HFFc6 (cell line): ENCODE data around the gene DLST. TPM values are rescaled to one million over a fixed set of nuclear protein-coding genes. Genes with fewer than 3 reads are reported as not detected.
A peak's percentile ranks its signal among the peaks of the same experiment; 100 is the strongest.

Experiments
- DNase-seq: peaks from one replicate; pipeline ENCODE4 v3.0.0-alpha.2; 2018
- H3K27ac Mint-ChIP-seq: 2 replicates; pipeline ENCODE4 v1.8.0; 2020; ENCODE audit warnings: mild to moderate bottlenecking, mixed read lengths
- H3K27me3 Mint-ChIP-seq: 2 replicates; pipeline ENCODE4 v1.8.0; 2021; ENCODE audit warnings: mild to moderate bottlenecking, moderate library complexity, mixed read lengths; ENCODE audit not compliant: insufficient read depth
- H3K36me3 Mint-ChIP-seq: 2 replicates; pipeline ENCODE4 v1.8.0; 2021; ENCODE audit warnings: low read depth, mixed read lengths
- H3K4me1 Mint-ChIP-seq: 2 replicates; pipeline ENCODE4 v1.8.0; 2020; ENCODE audit warnings: low read depth, mixed read lengths
- H3K4me3 Mint-ChIP-seq: 2 replicates; pipeline ENCODE4 v1.8.0; 2020; ENCODE audit warnings: mild to moderate bottlenecking, moderate library complexity, mixed read lengths
- H3K9me3 Mint-ChIP-seq: 2 replicates; pipeline ENCODE4 v1.8.0; 2020; ENCODE audit warnings: mild to moderate bottlenecking, mixed read lengths
- CTCF ChIP-seq: fragments of 200-600 bp; sonication (generic); IDR thresholded peaks from 2 replicates; pipeline ENCODE4 v1.5.0; 2021; ENCODE audit warnings: antibody characterized with exemption, mild to moderate bottlenecking
- total RNA-seq, 6 experiments: library from RNA; stranded (reverse); fragmentation: NEBNext Ultra II Directional; extraction: Animal tissue kit (Norgen Biotek cat#: 25700); gene quantifications; 2 replicates in 1 of 6; 3 replicates in 5 of 6; pipeline ENCODE4 v1.2.3, GENCODE V29; 2021

Gene DLST
- total RNA-seq, 6 experiments from 2014 or later = 97.5 to 118 (median 109) TPM

DNA sequence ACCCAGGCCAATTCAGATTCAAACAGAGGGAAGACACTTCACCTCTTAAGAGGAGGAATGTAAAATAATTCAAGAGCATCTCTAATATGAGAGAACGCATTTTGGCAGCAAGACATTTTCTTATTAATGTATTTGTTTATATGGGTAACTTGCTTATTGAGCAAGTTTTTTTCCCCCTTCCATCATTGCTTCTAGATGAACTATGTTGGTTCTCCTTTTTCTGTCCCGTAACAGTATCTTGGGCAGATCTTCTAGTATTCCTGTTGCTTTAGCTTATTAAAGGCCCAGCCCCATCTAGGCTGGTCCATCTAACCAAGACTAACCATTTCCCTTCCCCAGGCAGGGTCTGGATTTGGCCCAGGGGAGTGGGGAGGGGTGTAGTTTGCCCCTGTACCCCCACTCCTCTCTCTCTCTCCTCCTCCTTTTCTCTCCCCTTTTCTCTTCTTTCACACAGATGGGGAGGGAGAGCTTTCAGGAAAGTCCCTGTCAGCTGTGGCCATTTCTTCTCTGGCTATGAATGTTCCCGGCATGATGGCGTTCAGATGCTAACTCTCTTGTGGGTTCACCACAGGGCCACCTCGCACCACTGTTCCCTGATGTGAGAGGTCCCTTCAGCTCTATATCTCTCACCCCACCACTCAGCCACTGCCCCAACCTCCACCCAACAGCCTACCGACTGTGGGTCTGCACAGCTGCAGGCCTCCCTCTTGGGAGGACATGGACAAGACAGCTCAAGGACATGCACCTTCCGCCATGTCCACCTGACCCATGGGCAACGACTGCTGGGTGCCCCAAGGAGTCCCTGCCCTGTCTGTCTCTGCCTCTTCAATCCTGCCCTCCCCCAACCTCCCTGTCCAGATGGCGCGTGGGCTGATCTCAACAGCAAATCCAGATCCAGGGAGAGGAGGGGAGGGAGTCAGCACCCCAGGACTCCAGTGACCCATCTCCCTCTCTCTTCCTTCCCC, 57.1 kb downstream of the DLST start:
- Mint-ChIP-seq H3K36me3 (no peaks in the 10 kb centered on the region), H3K27me3 (no peaks in the 10 kb centered on the region; the same call in 1 of the 2 replicates), H3K27ac (no peak overlapping the region; the same call in 1 of the 2 replicates), H3K4me1 (peaks cover 36% of the 10 kb centered on the region), H3K9me3 (no peaks in the 10 kb centered on the region), H3K4me3 (no peak overlapping the region)
- no peak for TF ChIP-seq CTCF
- no peak for DNase-seq

DNA sequence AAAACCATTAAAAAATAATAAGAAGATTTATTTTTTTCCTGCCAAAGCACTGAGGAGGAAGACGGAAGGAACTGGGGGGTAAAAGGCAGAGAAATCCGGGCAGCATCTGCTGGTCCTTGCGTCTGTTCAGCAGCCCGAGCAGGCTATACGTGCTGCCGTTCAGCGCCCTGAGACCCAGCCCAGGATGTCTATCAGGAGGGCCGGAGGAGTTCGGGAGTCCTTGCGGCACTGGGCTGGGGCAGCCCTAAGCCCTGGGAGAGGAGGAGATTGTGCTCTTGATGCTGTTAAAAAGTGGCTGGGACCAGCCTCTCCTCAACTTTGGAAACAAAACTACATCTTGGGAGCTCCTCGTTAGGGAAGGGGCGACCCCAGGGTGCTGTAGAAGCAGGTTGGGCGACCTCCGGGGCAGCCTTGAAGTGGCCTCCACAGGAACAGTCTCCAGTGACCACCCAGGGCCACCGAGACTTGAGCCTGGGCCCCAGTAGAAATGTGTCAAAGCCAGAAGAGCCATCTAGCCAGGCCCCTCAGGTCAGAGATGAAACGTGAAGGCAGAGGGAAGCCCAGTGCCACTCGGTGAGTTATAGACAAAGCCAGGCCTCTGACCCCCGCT, 59.3 kb downstream of the DLST start:
- no peak overlapping the region for H3K4me3 Mint-ChIP-seq
- H3K9me3 Mint-ChIP-seq = no peaks in the 10 kb centered on the region
- no peak overlapping the region for H3K27ac Mint-ChIP-seq
- no peak for TF ChIP-seq CTCF
- no peaks in the 10 kb centered on the region for H3K36me3 Mint-ChIP-seq
- DNase-seq = no peak
- no peaks in the 10 kb centered on the region for H3K27me3 Mint-ChIP-seq
- peaks cover 37% of the 10 kb centered on the region for H3K4me1 Mint-ChIP-seq

- no peaks in the 10 kb centered on the region; the same call in 1 of the 2 replicates for H3K27me3 Mint-ChIP-seq
- H3K36me3 Mint-ChIP-seq = no peaks in the 10 kb centered on the region
- DNase-seq = peak; percentile 43
- H3K9me3 Mint-ChIP-seq = no peaks in the 10 kb centered on the region
- H3K27ac Mint-ChIP-seq = peak overlapping the region; percentile 67
- H3K4me3 Mint-ChIP-seq = no peak overlapping the region
- no peak for TF ChIP-seq CTCF
- H3K4me1 Mint-ChIP-seq = peaks cover 43% of the 10 kb centered on the region
Observed at GRCh38 chr14:74941676-74942097, 60.0 kb downstream of the DLST start.

DNA sequence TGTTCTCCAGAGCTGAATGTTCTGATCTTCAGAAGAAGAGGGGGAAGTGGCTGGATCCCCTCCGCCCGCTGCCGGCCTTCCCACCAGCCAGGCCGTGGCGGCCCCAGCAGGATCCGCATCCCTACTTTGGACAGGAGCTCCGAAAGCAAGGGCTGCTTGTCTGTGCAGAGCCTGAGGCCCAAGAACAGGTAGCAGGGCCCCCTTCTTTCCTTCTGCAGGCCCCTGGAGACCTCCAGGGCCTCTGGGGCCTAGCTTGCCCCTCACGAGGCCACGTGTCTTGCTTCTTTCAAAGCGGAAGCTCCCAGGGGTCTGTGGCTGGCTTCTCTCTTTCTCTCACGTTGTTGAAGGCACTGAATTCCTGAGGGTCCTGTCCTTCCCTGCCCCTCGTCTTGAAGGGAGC, 60.5 kb downstream of the DLST start:
- no peak for TF ChIP-seq CTCF
- Mint-ChIP-seq H3K4me3 (no peak overlapping the region), H3K27ac (peak overlapping the region; percentile 67), H3K4me1 (peaks cover 45% of the 10 kb centered on the region), H3K9me3 (no peaks in the 10 kb centered on the region), H3K36me3 (no peaks in the 10 kb centered on the region), H3K27me3 (no peaks in the 10 kb centered on the region; the same call in 1 of the 2 replicates)
- no peak for DNase-seq

DNA sequence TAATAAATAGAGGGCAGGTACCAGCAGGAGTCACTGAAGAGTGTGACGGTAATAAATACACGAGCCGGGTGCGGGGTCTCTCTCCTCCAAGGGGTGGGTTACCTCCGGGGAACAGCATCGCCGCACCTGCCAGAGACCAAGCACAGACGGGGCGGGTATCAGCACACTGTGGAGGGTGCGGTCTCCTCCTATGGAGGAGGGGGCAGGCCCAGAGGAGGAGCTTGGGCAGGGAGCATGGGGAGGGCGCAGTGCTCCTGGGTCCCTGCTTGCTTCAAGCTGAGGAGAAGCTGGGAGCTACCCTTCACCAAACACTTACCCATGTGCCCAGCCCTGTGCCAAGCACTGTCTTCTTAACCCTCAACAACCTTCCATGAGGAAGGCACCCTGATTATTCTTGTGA, 60.9 kb downstream of the DLST start:
- no peaks in the 10 kb centered on the region for H3K36me3 Mint-ChIP-seq
- no peaks in the 10 kb centered on the region for H3K9me3 Mint-ChIP-seq
- no peak for DNase-seq
- H3K27me3 Mint-ChIP-seq = no peaks in the 10 kb centered on the region; the same call in 1 of the 2 replicates
- peaks cover 45% of the 10 kb centered on the region for H3K4me1 Mint-ChIP-seq
- no peak overlapping the region for H3K27ac Mint-ChIP-seq
- no peak for TF ChIP-seq CTCF
- no peak overlapping the region for H3K4me3 Mint-ChIP-seq
